SK-N-SH (cell line): Measurements from ENCODE around the gene LGALS12. TPM values are rescaled to one million over a fixed set of nuclear protein-coding genes. Genes with fewer than 3 reads are reported as not detected.

Source experiments
- CTCF ChIA-PET: fragments of 300-600, 350-600 bp; formaldehyde crosslinking; extraction: SDS; loops from one replicate; lab custom pipeline; 2021; lab: Yijun Ruan, JAX
- POLR2A ChIA-PET: fragments of 350-600 bp; sonication (Branson Sonifier 250); formaldehyde crosslinking; extraction: SDS; loops from one replicate; lab custom pipeline; 2020; ENCODE audit warnings: antibody characterized with exemption, inconsistent platforms; lab: Yijun Ruan, JAX
- DNase-seq: peaks from one replicate; pipeline ENCODE4 v3.0.0; 2012
- H2AFZ ChIP-seq: fragments of 200-600 bp; sonication (generic); 2 replicates; pipeline ENCODE4 v1.8.1; 2016; ENCODE audit warnings: antibody characterized with exemption, mild to moderate bottlenecking, low read depth
- H3F3A ChIP-seq: fragments of 200-600 bp; sonication (generic); replicated peaks from 2 replicates; pipeline ENCODE3; 2016; ENCODE audit warnings: antibody characterized with exemption, mild to moderate bottlenecking; ENCODE audit not compliant: insufficient read depth
- H3K27ac ChIP-seq, 2 experiments: fragments of 200-500 bp in 1 of 2; fragments of 200-600 bp in 1 of 2; sonication (Bioruptor generic) in 1 of 2; sonication (generic), shearing (Covaris generic) in 1 of 2; 2 replicates each; pipeline versions ENCODE4 v1.5.1 to v1.6.1; 2014 to 2016; ENCODE audit warnings: low read depth in 2 of 2, inconsistent platforms in 1 of 2, low read length in 1 of 2, mild to moderate bottlenecking in 1 of 2, mixed read lengths in 1 of 2
- H3K27me3 ChIP-seq: fragments of 200-600 bp; sonication (generic), shearing (Covaris generic); 2 replicates; pipeline ENCODE4 v1.6.1; 2016; ENCODE audit warnings: mixed run types; ENCODE audit not compliant: insufficient read depth
- H3K36me3 ChIP-seq, 2 experiments: fragments of 200-500 bp in 1 of 2; fragments of 200-600 bp in 1 of 2; sonication (Bioruptor generic) in 1 of 2; sonication (generic) in 1 of 2; replicated peaks in 1 of 2; 2 replicates each; pipeline versions ENCODE3 to v1.5.1; 2014 to 2016; ENCODE audit warnings: low read length in 1 of 2, mild to moderate bottlenecking in 1 of 2; ENCODE audit not compliant: insufficient read depth in 2 of 2, control insufficient read depth in 1 of 2
- H3K4me1 ChIP-seq, 2 experiments: fragments of 200-500 bp in 1 of 2; fragments of 200-600 bp in 1 of 2; sonication (Bioruptor generic) in 1 of 2; sonication (generic), shearing (Covaris generic) in 1 of 2; 2 replicates each; pipeline versions ENCODE4 v1.5.1 to v1.6.1; 2014 to 2016; ENCODE audit warnings: low read depth in 1 of 2, low read length in 1 of 2, mixed run types in 1 of 2; ENCODE audit not compliant: insufficient read depth in 2 of 2, control insufficient read depth in 1 of 2
- H3K4me2 ChIP-seq: fragments of 200-600 bp; sonication (generic), shearing (Covaris generic); 2 replicates; pipeline ENCODE4 v1.6.1; 2017; ENCODE audit warnings: mixed run types
- H3K4me3 ChIP-seq, 2 experiments: fragments of 200-500 bp in 1 of 2; fragments of 200-600 bp in 1 of 2; sonication (Bioruptor generic) in 1 of 2; sonication (generic), shearing (Covaris generic) in 1 of 2; 2 replicates each; pipeline versions ENCODE4 v1.5.1 to v1.8.1; 2014 to 2016; ENCODE audit warnings: low read depth in 2 of 2, inconsistent platforms in 1 of 2, low read length in 1 of 2, mild to moderate bottlenecking in 1 of 2, mixed read lengths in 1 of 2, moderate library complexity in 1 of 2
- H3K79me2 ChIP-seq: fragments of 200-600 bp; sonication (generic); 2 replicates; pipeline ENCODE4 v1.8.1; 2017; ENCODE audit warnings: mild to moderate bottlenecking; ENCODE audit not compliant: insufficient read depth
- H3K9ac ChIP-seq: fragments of 200-600 bp; sonication (generic); 2 replicates; pipeline ENCODE4 v1.6.1; 2017; ENCODE audit warnings: mixed run types
- H3K9me2 ChIP-seq: fragments of 200-600 bp; sonication (generic); 2 replicates; pipeline ENCODE4 v1.6.1; 2017; ENCODE audit warnings: mixed run types
- H3K9me3 ChIP-seq: fragments of 200-600 bp; sonication (generic); 2 replicates; pipeline ENCODE4 v1.6.1; 2017; ENCODE audit warnings: mixed run types, mild to moderate bottlenecking, moderate library complexity
- H4K20me1 ChIP-seq: fragments of 200-600 bp; sonication (generic); 2 replicates; pipeline ENCODE4 v1.6.1; 2017; ENCODE audit warnings: mild to moderate bottlenecking, mixed run types; ENCODE audit not compliant: insufficient read depth
- CTCF ChIP-seq: fragments of 200-600 bp; sonication (generic); IDR thresholded peaks from 2 replicates; pipeline ENCODE4 v1.6.1; 2017; ENCODE audit warnings: antibody characterized with exemption, mild to moderate bottlenecking, moderate library complexity
- ELF1 ChIP-seq: IDR thresholded peaks from 2 replicates; pipeline ENCODE4 v1.4.0; 2012
- EP300 ChIP-seq, 2 experiments: IDR thresholded peaks; 2 replicates each; pipeline versions ENCODE4 v1.4.0 to v1.6.1; 2012; ENCODE audit warnings: borderline replicate concordance in 1 of 2, low read depth in 1 of 2, low read length in 1 of 2
- EZH2phosphoT487 ChIP-seq: fragments of 200-600 bp; sonication (generic); IDR thresholded peaks from 2 replicates; pipeline ENCODE4 v1.6.1; 2017; ENCODE audit warnings: low read depth, mixed run types, mild to moderate bottlenecking, antibody characterized with exemption, moderate library complexity, borderline replicate concordance
- FOSL2 ChIP-seq: IDR thresholded peaks from 2 replicates; pipeline ENCODE4 v1.4.0; 2012; ENCODE audit warnings: low read depth, mild to moderate bottlenecking, moderate library complexity, borderline replicate concordance
- FOXJ3 ChIP-seq: sonication (generic); formaldehyde crosslinking; IDR thresholded peaks from 2 replicates; pipeline ENCODE4 v1.5.1; 2020; ENCODE audit warnings: mild to moderate bottlenecking, missing genetic modification reagents
- FOXM1 ChIP-seq: IDR thresholded peaks from 2 replicates; pipeline ENCODE4 v1.4.0; 2012; ENCODE audit warnings: low read depth, mild to moderate bottlenecking
- GABPA ChIP-seq: IDR thresholded peaks from 2 replicates; pipeline ENCODE4 v1.4.0; 2012; ENCODE audit warnings: low read depth, mild to moderate bottlenecking
- PBX3 ChIP-seq: IDR thresholded peaks from 2 replicates; pipeline ENCODE4; 2012
- RAD21 ChIP-seq: IDR thresholded peaks from 2 replicates; pipeline ENCODE4 v1.6.1; 2012; ENCODE audit warnings: mild to moderate bottlenecking, low read length
- RCOR1 ChIP-seq: fragments of 150-350 bp; IDR thresholded peaks from 2 replicates; pipeline ENCODE4 v1.6.1; 2017; ENCODE audit warnings: antibody characterized with exemption, low read length
- RFX5 ChIP-seq: IDR thresholded peaks from 2 replicates; pipeline ENCODE4 v1.6.1; 2012; ENCODE audit warnings: mild to moderate bottlenecking, improper control_type of control experiment, low read length
- SMC3 ChIP-seq: IDR thresholded peaks from 2 replicates; pipeline ENCODE4 v1.6.1; 2012; ENCODE audit warnings: low read depth, low read length, improper control_type of control experiment
- TCF12 ChIP-seq: IDR thresholded peaks from 2 replicates; pipeline ENCODE4 v1.4.0; 2012
- USF1 ChIP-seq: IDR thresholded peaks from 2 replicates; pipeline ENCODE4 v1.4.0; 2012; ENCODE audit warnings: low read depth, borderline replicate concordance
- WGBS: methylation state at CpG from one replicate; pipeline ENCODE4 v1.1.6; 2017; ENCODE audit warnings: low lambda C conversion rate; 5-methylcytosine and 5-hydroxymethylcytosine counted together
- polyA plus RNA-seq, 3 experiments: library from polyadenylated mRNA; depleted of rRNA; stranded (reverse); fragments of >200 nt; gene quantifications; 2 replicates each; pipeline ENCODE4 v1.2.3, GENCODE V29; 2012

The LGALS12 gene
- polyA plus RNA-seq, 1 of the 3 experiments (the other 2 are of a cell fraction) = not detected

GRCh38 chr11:63512816-63513215 is 6.9 kb downstream of the LGALS12 start (continued):
- TF ChIP-seq TCF12 (no peak), FOXJ3 (no peak), RCOR1 (no peak), EP300 (IDR thresholded peaks at IDR 0.05; ENCODE audit: borderline replicate concordance in 1 of 2, low read depth in 1 of 2, low read length in 1 of 2) (no peak)

- POLR2A ChIA-PET = no interaction called here
- H3K79me2 ChIP-seq = no peaks in the 10 kb centered on the region
- TF ChIP-seq CTCF (no peak), RAD21 (no peak), FOSL2 (no peak), SMC3 (no peak), FOXM1 (no peak), PBX3 (no peak), RFX5 (no peak), EZH2phosphoT487 (no peak), USF1 (no peak), TCF12 (no peak), ELF1 (no peak), RCOR1 (no peak), GABPA (no peak)
- no peaks in the 10 kb centered on the region for H3K9me2 ChIP-seq
- H3K9me3 ChIP-seq = no peaks in the 10 kb centered on the region
- no peaks in the 10 kb centered on the region; the same call in 1 of the 2 replicates for H3K27me3 ChIP-seq
- H3K36me3 ChIP-seq = no peaks in the 10 kb centered on the region
- 100% methylated on average over 1 of the region's 6 CpGs for WGBS
- CTCF ChIA-PET = interaction anchor here (1.4 kb wide), 1 partner anchor 222 kb away, joined by 4 read pairs; no protein-coding TSS in a partner anchor
- no peak overlapping the region for H3K27ac ChIP-seq
- H3F3A ChIP-seq = no peaks in the 10 kb centered on the region
- no peak overlapping the region for H2AFZ ChIP-seq
- DNase-seq = no peak
- H3K4me1 ChIP-seq = no peaks in the 10 kb centered on the region
- no peaks in the 10 kb centered on the region for H4K20me1 ChIP-seq
- H3K9ac ChIP-seq = no peak overlapping the region
- H3K4me3 ChIP-seq = no peak overlapping the region
- H3K4me2 ChIP-seq = no peak overlapping the region
Measured at GRCh38 chr11:63516109-63516508, 10.2 kb downstream of the LGALS12 start.
